ENCODE measurements around the gene PPP2R2B. TPM values are rescaled to one million over a fixed set of nuclear protein-coding genes. Genes with fewer than 3 reads are reported as not detected.

Gene PPP2R2B
- total RNA-seq, 1 experiment from 2014 or later: 20.3 TPM

DNA sequence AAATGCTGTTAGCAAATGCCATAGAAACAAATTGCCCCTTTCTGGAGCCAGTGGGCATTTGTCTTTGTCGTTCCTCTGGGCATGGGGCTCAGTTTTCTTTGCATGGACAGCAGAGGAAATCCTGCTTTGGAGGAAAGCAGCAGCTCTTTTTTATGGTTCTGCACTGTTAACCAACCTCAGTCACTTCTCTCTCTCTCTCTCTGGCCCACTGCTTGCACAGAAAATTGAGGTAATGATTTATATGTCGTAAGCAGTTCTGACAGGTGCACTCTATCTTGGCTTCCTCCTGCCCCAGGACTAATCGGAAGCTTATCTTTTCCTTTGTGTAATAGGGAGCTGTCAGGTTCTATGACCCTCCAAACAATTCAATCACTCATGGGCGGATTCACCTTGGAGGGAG is 202.9 kb downstream of the PPP2R2B start:
- POLR2A ChIA-PET: no interaction called here
- no peak for TF ChIP-seq E2F5 (CRISPR knock-in tag; IDR thresholded peaks at IDR 0.05)
- TF ChIP-seq NR3C1 (CRISPR knock-in tag; conservative IDR thresholded peaks at IDR 0.05; ENCODE audit: low read depth): no peak
- no peak for TF ChIP-seq ZNF219 (CRISPR knock-in tag; IDR thresholded peaks at IDR 0.05; ENCODE audit: borderline replicate concordance)
- TF ChIP-seq, protein P1, sequence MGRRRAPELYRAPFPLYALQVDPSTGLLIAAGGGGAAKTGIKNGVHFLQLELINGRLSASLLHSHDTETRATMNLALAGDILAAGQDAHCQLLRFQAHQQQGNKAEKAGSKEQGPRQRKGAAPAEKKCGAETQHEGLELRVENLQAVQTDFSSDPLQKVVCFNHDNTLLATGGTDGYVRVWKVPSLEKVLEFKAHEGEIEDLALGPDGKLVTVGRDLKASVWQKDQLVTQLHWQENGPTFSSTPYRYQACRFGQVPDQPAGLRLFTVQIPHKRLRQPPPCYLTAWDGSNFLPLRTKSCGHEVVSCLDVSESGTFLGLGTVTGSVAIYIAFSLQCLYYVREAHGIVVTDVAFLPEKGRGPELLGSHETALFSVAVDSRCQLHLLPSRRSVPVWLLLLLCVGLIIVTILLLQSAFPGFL (CRISPR knock-in tag; IDR thresholded peaks at IDR 0.05; ENCODE audit: borderline replicate concordance): no peak
- TF ChIP-seq FOXK1 (CRISPR knock-in tag; IDR thresholded peaks at IDR 0.05): no peak
- no peak for TF ChIP-seq PRRX2 (CRISPR knock-in tag; IDR thresholded peaks at IDR 0.05)
- no peak for TF ChIP-seq ZNF512 (CRISPR knock-in tag; IDR thresholded peaks at IDR 0.05; ENCODE audit: borderline replicate concordance)
- TF ChIP-seq, protein P2, sequence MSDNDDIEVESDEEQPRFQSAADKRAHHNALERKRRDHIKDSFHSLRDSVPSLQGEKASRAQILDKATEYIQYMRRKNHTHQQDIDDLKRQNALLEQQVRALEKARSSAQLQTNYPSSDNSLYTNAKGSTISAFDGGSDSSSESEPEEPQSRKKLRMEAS (CRISPR knock-in tag; IDR thresholded peaks at IDR 0.05): no peak
- no peak for TF ChIP-seq FOXP1 (CRISPR knock-in tag; IDR thresholded peaks at IDR 0.05; ENCODE audit: borderline replicate concordance)
- TF ChIP-seq NR2C2 (CRISPR knock-in tag; IDR thresholded peaks at IDR 0.05): no peak
- TF ChIP-seq CDX4 (CRISPR knock-in tag; IDR thresholded peaks at IDR 0.05; ENCODE audit: borderline replicate concordance): no peak
- no peak for TF ChIP-seq GABPB1 (CRISPR knock-in tag; IDR thresholded peaks at IDR 0.05)
- TF ChIP-seq MYBL2 (CRISPR knock-in tag; IDR thresholded peaks at IDR 0.05): no peak
- no peak for TF ChIP-seq SOX15 (CRISPR knock-in tag; IDR thresholded peaks at IDR 0.05)
- TF ChIP-seq ZNF671 (CRISPR knock-in tag; IDR thresholded peaks at IDR 0.05): no peak
- TF ChIP-seq ATF1 (CRISPR knock-in tag; IDR thresholded peaks at IDR 0.05): no peak
- TF ChIP-seq, protein P3, sequence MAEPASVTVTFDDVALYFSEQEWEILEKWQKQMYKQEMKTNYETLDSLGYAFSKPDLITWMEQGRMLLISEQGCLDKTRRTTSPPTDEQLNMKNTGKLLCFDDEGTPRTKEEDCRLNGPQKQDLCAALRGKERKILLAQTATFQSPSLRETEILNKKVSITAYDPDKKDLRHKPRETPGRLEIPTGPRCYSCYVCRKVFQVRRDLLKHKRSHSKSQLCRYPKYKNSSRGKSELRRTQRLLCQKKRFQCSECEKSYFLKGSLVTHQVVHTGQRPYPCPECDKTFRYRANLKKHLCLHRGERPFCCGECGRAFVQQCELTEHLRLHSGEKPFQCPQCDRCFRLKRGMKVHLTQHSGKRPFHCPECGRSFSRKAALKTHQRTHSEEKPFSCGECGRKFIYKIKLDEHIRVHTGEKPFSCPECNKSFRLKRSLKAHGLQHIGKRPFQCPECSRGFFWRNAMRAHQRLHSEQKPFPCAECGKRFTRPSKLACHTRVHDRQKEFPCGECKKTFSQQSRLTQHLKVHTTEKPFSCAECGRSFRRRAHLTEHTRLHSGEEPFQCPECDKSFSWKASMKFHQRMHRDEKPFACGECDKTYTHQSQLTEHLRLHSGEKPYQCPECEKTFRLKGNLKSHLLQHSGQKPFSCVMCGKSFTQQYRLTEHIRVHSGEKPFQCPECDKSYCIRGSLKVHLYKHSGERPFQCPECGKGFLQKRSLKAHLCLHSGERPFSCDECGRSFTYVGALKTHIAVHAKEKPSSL (CRISPR knock-in tag; conservative IDR thresholded peaks at IDR 0.05): no peak
- TF ChIP-seq CBFB (CRISPR knock-in tag; IDR thresholded peaks at IDR 0.05; ENCODE audit: low read depth): no peak
- no peak for TF ChIP-seq ZBTB21 (CRISPR knock-in tag; IDR thresholded peaks at IDR 0.05; ENCODE audit: borderline replicate concordance)
- TF ChIP-seq EMX1 (CRISPR knock-in tag; IDR thresholded peaks at IDR 0.05): no peak
- Mint-ChIP-seq H3K4me1 (peaks cover 18% of the 10 kb centered on the region), H3K27ac (no peak overlapping the region), H3K4me3 (no peak overlapping the region), H3K9me3 (no peaks in the 10 kb centered on the region), H3K27me3 (ENCODE audit: low read depth) (no peaks in the 10 kb centered on the region), H3K36me3 (peaks cover under 1% of the 10 kb centered on the region; the same call in 1 of the 2 replicates)
- ATAC-seq: no peak
- DNase-seq (ENCODE audit: low spot score): no peak
- CTCF ChIA-PET: interaction anchor here (0.7 to 1.0 kb wide), 3 partner anchors 133 to 513 kb away, joined by 3 to 4 read pairs (median 4); no protein-coding TSS in a partner anchor

GRCh38 chr5:146672866-146673265 is 205.7 kb downstream of the PPP2R2B start:
- Mint-ChIP-seq H3K27me3 (ENCODE audit: low read depth) (no peaks in the 10 kb centered on the region), H3K27ac (no peak overlapping the region), H3K4me3 (no peak overlapping the region), H3K9me3 (no peaks in the 10 kb centered on the region), H3K4me1 (peaks cover 18% of the 10 kb centered on the region), H3K36me3 (no peaks in the 10 kb centered on the region)
- DNase-seq (ENCODE audit: low spot score) (no peak), ATAC-seq (no peak)
- POLR2A ChIA-PET: interaction anchor here (1.2 kb wide), 1 partner anchor 475 kb away, joined by 3 read pairs; no protein-coding TSS in a partner anchor
- CTCF ChIA-PET: interaction anchor here (1.5 kb wide), 2 partner anchors 139 to 293 kb away, joined by 4 to 5 read pairs; no protein-coding TSS in a partner anchor
- TF ChIP-seq CREM (CRISPR knock-in tag; IDR thresholded peaks at IDR 0.05) (no peak), TEAD4 (CRISPR knock-in tag; IDR thresholded peaks at IDR 0.05) (no peak), NR3C1 (CRISPR knock-in tag; conservative IDR thresholded peaks at IDR 0.05; ENCODE audit: low read depth) (no peak), ZNF396 (CRISPR knock-in tag; IDR thresholded peaks at IDR 0.05; ENCODE audit: borderline replicate concordance) (no peak), ARID4B (CRISPR knock-in tag; IDR thresholded peaks at IDR 0.05; ENCODE audit: borderline replicate concordance) (no peak), JAZF1 (CRISPR knock-in tag; IDR thresholded peaks at IDR 0.05) (no peak), SP1 (CRISPR knock-in tag; conservative IDR thresholded peaks at IDR 0.05) (no peak)
